ENCODE results near the gene MFSD6L.
A peak's percentile ranks its signal among the peaks of the same experiment; 100 is the strongest.

Gene MFSD6L

GRCh38 chr17:8788998-8789397, 10.2 kb downstream of the MFSD6L start:
- TF ChIP-seq, protein P1, sequence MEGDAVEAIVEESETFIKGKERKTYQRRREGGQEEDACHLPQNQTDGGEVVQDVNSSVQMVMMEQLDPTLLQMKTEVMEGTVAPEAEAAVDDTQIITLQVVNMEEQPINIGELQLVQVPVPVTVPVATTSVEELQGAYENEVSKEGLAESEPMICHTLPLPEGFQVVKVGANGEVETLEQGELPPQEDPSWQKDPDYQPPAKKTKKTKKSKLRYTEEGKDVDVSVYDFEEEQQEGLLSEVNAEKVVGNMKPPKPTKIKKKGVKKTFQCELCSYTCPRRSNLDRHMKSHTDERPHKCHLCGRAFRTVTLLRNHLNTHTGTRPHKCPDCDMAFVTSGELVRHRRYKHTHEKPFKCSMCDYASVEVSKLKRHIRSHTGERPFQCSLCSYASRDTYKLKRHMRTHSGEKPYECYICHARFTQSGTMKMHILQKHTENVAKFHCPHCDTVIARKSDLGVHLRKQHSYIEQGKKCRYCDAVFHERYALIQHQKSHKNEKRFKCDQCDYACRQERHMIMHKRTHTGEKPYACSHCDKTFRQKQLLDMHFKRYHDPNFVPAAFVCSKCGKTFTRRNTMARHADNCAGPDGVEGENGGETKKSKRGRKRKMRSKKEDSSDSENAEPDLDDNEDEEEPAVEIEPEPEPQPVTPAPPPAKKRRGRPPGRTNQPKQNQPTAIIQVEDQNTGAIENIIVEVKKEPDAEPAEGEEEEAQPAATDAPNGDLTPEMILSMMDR (IDR thresholded peaks at IDR 0.05), result no peak
- H3K4me1 ChIP-seq (ENCODE audit: control insufficient read depth in 1 of 2, insufficient read depth in 1 of 2, low read depth in 1 of 2, low read length in 1 of 2), result peaks cover 56 to 59% of the 10 kb centered on the region in 2 experiments
- H3K9me3 ChIP-seq, result no peaks in the 10 kb centered on the region
- H3K27ac ChIP-seq, result peak overlapping the region; percentile 61
- no peaks in the 10 kb centered on the region for H3K27me3 ChIP-seq
- no peak overlapping the region for H3K4me3 ChIP-seq (ENCODE audit: low read depth in 1 of 2, low read length in 1 of 2)
- no peaks in the 10 kb centered on the region for H3K36me3 ChIP-seq

DNA sequence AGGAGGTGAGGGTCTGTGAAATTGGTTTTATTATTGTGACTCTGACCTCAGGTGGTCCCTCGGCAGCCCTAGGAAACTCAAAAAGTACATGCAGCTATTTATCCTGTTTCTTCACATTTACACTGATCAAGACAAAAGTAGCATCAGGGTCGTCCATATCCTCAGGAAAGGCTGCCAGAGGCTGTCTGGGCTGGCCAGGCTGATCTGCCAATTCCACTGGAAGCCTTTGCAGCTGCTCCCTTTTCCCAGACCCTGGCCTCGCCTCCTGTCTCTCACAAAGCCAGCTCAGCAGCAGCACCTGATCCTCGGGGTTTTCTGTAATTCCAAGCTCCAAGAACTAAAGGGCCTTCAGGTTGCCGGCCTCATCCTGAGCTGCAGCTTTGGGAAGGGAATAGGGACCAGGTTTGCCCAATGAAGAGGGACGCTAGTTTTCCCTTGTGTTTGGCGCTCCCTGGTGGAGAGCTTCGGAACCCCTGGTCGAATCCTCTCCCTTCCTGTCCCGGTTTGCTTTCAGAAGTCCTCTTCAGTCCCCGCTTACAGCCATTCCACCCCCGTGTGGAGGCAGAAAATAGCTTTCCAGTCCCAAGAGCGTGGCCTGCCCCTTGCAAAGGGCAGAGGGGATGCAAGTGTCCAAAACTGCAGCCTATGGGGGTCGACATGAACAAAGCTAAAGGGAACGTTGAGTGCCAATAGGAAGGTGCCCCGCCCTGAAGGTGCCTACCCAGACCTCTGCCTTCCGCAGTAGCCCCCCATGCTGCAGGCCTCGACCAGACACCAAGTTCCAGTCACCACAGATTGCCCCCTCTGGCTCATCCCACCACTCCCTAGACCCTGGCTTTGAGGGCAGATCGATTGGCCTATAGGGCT, 13.4 kb downstream of the MFSD6L start:
- TF ChIP-seq, protein P1 (IDR thresholded peaks at IDR 0.05), result peak; percentile 84
- Histone ChIP-seq H3K27me3 (no peaks in the 10 kb centered on the region), H3K9me3 (no peaks in the 10 kb centered on the region), H3K4me1 (ENCODE audit: control insufficient read depth in 1 of 2, insufficient read depth in 1 of 2, low read depth in 1 of 2, low read length in 1 of 2) (peaks cover 29 to 33% of the 10 kb centered on the region in 2 experiments), H3K36me3 (no peaks in the 10 kb centered on the region), H3K27ac (no peak overlapping the region), H3K4me3 (ENCODE audit: low read depth in 1 of 2, low read length in 1 of 2) (no peak overlapping the region)

GRCh38 chr17:8782176-8782575, 17.0 kb downstream of the MFSD6L start:
- H3K27me3 ChIP-seq, result no peaks in the 10 kb centered on the region

GRCh38 chr17:8781776-8782175, 17.4 kb downstream of the MFSD6L start:
- no peaks in the 10 kb centered on the region for H3K27me3 ChIP-seq
- H3K27ac ChIP-seq, result no peak overlapping the region
- no peaks in the 10 kb centered on the region for H3K36me3 ChIP-seq
- no peaks in the 10 kb centered on the region for H3K9me3 ChIP-seq
- H3K4me1 ChIP-seq (ENCODE audit: control insufficient read depth in 1 of 2, insufficient read depth in 1 of 2, low read depth in 1 of 2, low read length in 1 of 2), result peaks cover 8 to 19% of the 10 kb centered on the region in 2 experiments
- TF ChIP-seq, protein P1 (IDR thresholded peaks at IDR 0.05), result no peak
- no peak overlapping the region for H3K4me3 ChIP-seq (ENCODE audit: low read depth in 1 of 2, low read length in 1 of 2)

More at GRCh38 chr17:8782176-8782575, 17.0 kb downstream of the MFSD6L start:
- H3K9me3 ChIP-seq, result no peaks in the 10 kb centered on the region
- no peak overlapping the region for H3K4me3 ChIP-seq (ENCODE audit: low read depth in 1 of 2, low read length in 1 of 2)
- no peaks in the 10 kb centered on the region for H3K36me3 ChIP-seq
- TF ChIP-seq, protein P1 (IDR thresholded peaks at IDR 0.05), result no peak
- no peak overlapping the region for H3K27ac ChIP-seq
- peaks cover 4 to 15% of the 10 kb centered on the region in 2 experiments for H3K4me1 ChIP-seq (ENCODE audit: control insufficient read depth in 1 of 2, insufficient read depth in 1 of 2, low read depth in 1 of 2, low read length in 1 of 2)

DNA sequence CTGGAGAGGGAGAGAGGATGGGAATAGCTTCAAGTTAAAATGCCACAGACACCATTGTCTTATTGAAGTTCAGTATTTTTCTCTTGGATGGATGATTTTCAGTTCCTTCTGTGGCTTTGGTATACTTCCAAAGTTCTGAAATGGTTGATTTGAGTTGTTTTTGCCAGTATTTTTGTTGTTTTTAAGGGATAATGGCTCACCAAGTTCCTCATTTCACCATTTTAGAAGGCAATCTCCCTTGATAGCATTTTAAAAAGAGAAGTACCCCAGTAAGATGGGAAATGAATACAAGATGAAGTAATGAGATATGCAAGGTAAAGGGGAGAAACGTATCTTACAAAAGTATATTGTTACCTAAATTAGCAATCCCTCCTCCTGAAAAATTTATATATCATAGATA, 22.3 kb downstream of the MFSD6L start:
- TF ChIP-seq, protein P1 (IDR thresholded peaks at IDR 0.05), result no peak
- Histone ChIP-seq H3K4me1 (ENCODE audit: control insufficient read depth in 1 of 2, insufficient read depth in 1 of 2, low read depth in 1 of 2, low read length in 1 of 2) (peaks cover 6 to 15% of the 10 kb centered on the region in 2 experiments), H3K27ac (no peak overlapping the region), H3K4me3 (ENCODE audit: low read depth in 1 of 2, low read length in 1 of 2) (no peak overlapping the region), H3K36me3 (no peaks in the 10 kb centered on the region), H3K27me3 (no peaks in the 10 kb centered on the region), H3K9me3 (no peaks in the 10 kb centered on the region)
